HG03469 (cell line): Measurements from ENCODE around the gene COX14.
"Not testable (repeated sequence)": the region's sequence is repeated elsewhere in the genome, so short reads cannot be mapped to it uniquely, and the experiment has no call there.

Experiments used
- ATAC-seq: cut with Tn5 transposase; IDR thresholded peaks from one replicate; pipeline ENCODE4 v1.9.1; 2021; ENCODE audit warnings: mild to moderate bottlenecking, moderate library complexity, moderate number of reproducible peaks; ENCODE audit not compliant: unreplicated experiment

The COX14 gene

GRCh38 chr12:50111693-50112455, at the start of gene COX14:
Gene COX14, plus strand, starts transcription at chr12:50112236. Its CDS starts 7,808 bp downstream, at chr12:50120044.
- peak; percentile 68 for ATAC-seq

GRCh38 chr12:50062728-50063460, 49.1 kb upstream of the COX14 start:
- no peak for ATAC-seq

- no peak for ATAC-seq
Observed at GRCh38 chr12:50065726-50066310, 46.2 kb upstream of the COX14 start.

GRCh38 chr12:50066402-50066801, 45.6 kb upstream of the COX14 start:
- no peak for ATAC-seq

GRCh38 chr12:50069069-50069468, 43.0 kb upstream of the COX14 start:
- ATAC-seq = no peak

GRCh38 chr12:50069539-50069938, 42.5 kb upstream of the COX14 start:
- ATAC-seq = no peak

- no peak for ATAC-seq
Observed at GRCh38 chr12:50070314-50071060, 41.5 kb upstream of the COX14 start.

- no peak for ATAC-seq
Observed at GRCh38 chr12:50072198-50072907, 39.7 kb upstream of the COX14 start.

- ATAC-seq = no peak
Observed at GRCh38 chr12:50073206-50073605, 38.8 kb upstream of the COX14 start.

GRCh38 chr12:50073712-50074111, 38.3 kb upstream of the COX14 start:
- ATAC-seq = no peak

GRCh38 chr12:50074936-50075807, 36.9 kb upstream of the COX14 start:
- no peak for ATAC-seq

- ATAC-seq = no peak
Observed at GRCh38 chr12:50075808-50076170, 36.2 kb upstream of the COX14 start.

- no peak for ATAC-seq
Observed at GRCh38 chr12:50077099-50077498, 34.9 kb upstream of the COX14 start.

GRCh38 chr12:50078281-50078680, 33.8 kb upstream of the COX14 start:
- no peak for ATAC-seq

- no peak for ATAC-seq
Observed at GRCh38 chr12:50079771-50080170, 32.3 kb upstream of the COX14 start.

- ATAC-seq = no peak
Observed at GRCh38 chr12:50081096-50081808, 30.8 kb upstream of the COX14 start.

GRCh38 chr12:50082644-50083043, 29.4 kb upstream of the COX14 start:
- no peak for ATAC-seq

GRCh38 chr12:50083301-50083700, 28.7 kb upstream of the COX14 start:
- ATAC-seq = no peak

GRCh38 chr12:50084409-50084774, 27.6 kb upstream of the COX14 start:
- not testable (repeated sequence) for ATAC-seq
